CD4-positive, alpha-beta memory T cell (primary cell): Measurements from ENCODE around the gene P3H1. TPM values are rescaled to one million over a fixed set of nuclear protein-coding genes. Genes with fewer than 3 reads are reported as not detected.
A peak's percentile ranks its signal among the peaks of the same experiment; 100 is the strongest.

ENCODE experiments used
- CTCF ChIA-PET: fragments of 350-600 bp; sonication (Branson Sonifier 250); formaldehyde crosslinking; loops from one replicate; lab custom pipeline; 2021; ENCODE audit warnings: inconsistent platforms; ENCODE audit not compliant: partially characterized antibody; lab: Charles Lee
- POLR2A ChIA-PET: fragments of 350-600 bp; sonication (Branson Sonifier 250); formaldehyde crosslinking; loops from one replicate; lab custom pipeline; 2021; ENCODE audit not compliant: partially characterized antibody; lab: Charles Lee
- DNase-seq, 5 donors: peaks; one replicate each; pipeline versions ENCODE4 v3.0.0 to v3.0.0-alpha.2; 2020 to 2022; ENCODE audit warnings: mixed read lengths in 1 of 5
- H3K27ac ChIP-seq: one replicate; pipeline ENCODE4 v1.7.0; 2013; ENCODE audit warnings: low read depth, low read length
- H3K27me3 ChIP-seq: 2 replicates; pipeline ENCODE4 v1.7.0; 2013; ENCODE audit warnings: mild to moderate bottlenecking, low read length, moderate library complexity; ENCODE audit not compliant: insufficient read depth
- H3K36me3 ChIP-seq: 2 replicates; pipeline ENCODE4 v1.7.0; 2013; ENCODE audit warnings: mild to moderate bottlenecking, low read length, moderate library complexity; ENCODE audit not compliant: insufficient read depth
- H3K4me1 ChIP-seq: 2 replicates; pipeline ENCODE4 v1.7.0; 2013; ENCODE audit warnings: mild to moderate bottlenecking, low read length, moderate library complexity; ENCODE audit not compliant: insufficient read depth
- H3K4me3 ChIP-seq, 2 donors: one replicate each; pipeline ENCODE4 v1.7.0; 2013; ENCODE audit warnings: low read length in 2 of 2, mild to moderate bottlenecking in 1 of 2
- H3K9me3 ChIP-seq, 2 donors: one replicate each; pipeline ENCODE4 v1.7.0; 2013; ENCODE audit warnings: low read length in 2 of 2, control low read depth in 1 of 2; ENCODE audit not compliant: control insufficient read depth in 1 of 2
- H3K27ac Mint-ChIP-seq, 7 donors: one replicate each; pipeline ENCODE4 v1.8.0; 2020 to 2021; ENCODE audit warnings: mixed read lengths in 7 of 7, mild to moderate bottlenecking in 6 of 7, inconsistent platforms in 3 of 7, moderate library complexity in 3 of 7
- H3K27me3 Mint-ChIP-seq, 2 donors: one replicate each; pipeline ENCODE4 v1.8.0; 2020 to 2021; ENCODE audit warnings: mixed read lengths in 2 of 2
- H3K36me3 Mint-ChIP-seq, 2 donors: one replicate each; pipeline ENCODE4 v1.8.0; 2020 to 2021; ENCODE audit warnings: mixed read lengths in 2 of 2, inconsistent platforms in 1 of 2, mild to moderate bottlenecking in 1 of 2
- H3K4me1 Mint-ChIP-seq, 4 donors: one replicate each; pipeline ENCODE4 v1.8.0; 2020 to 2021; ENCODE audit warnings: mixed read lengths in 4 of 4, mild to moderate bottlenecking in 1 of 4
- H3K4me3 Mint-ChIP-seq, 8 donors: one replicate each; pipeline ENCODE4 v1.8.0; 2020 to 2021; ENCODE audit warnings: mixed read lengths in 8 of 8, mild to moderate bottlenecking in 7 of 8, moderate library complexity in 6 of 8, inconsistent platforms in 3 of 8
- H3K9me3 Mint-ChIP-seq, 8 donors: one replicate each; pipeline ENCODE4 v1.8.0; 2020 to 2021; ENCODE audit warnings: mixed read lengths in 8 of 8, mild to moderate bottlenecking in 5 of 8, inconsistent platforms in 3 of 8, moderate library complexity in 1 of 8
- intact Hi-C: fragments of 100-400 bp; cut with micrococcal nuclease; formaldehyde crosslinking; loops from one replicate; pipeline ENCODE4 v1.15.1; 2023
- polyA plus RNA-seq, 2 donors: library from polyadenylated mRNA; unstranded; fragments of 300-500 nt; fragmentation: Illumina TruSeq; gene quantifications; one replicate each; pipeline ENCODE4 v1.2.3, GENCODE V29; 2021
- total RNA-seq, 2 experiments: library from RNA; stranded (reverse); gene quantifications; one replicate each; pipeline ENCODE4 v1.2.3, GENCODE V29; 2021

P3H1 gene
- total and polyA plus RNA-seq, 4 experiments from 2014 or later: 7.5 to 56.6 (median 33.9) TPM

DNA sequence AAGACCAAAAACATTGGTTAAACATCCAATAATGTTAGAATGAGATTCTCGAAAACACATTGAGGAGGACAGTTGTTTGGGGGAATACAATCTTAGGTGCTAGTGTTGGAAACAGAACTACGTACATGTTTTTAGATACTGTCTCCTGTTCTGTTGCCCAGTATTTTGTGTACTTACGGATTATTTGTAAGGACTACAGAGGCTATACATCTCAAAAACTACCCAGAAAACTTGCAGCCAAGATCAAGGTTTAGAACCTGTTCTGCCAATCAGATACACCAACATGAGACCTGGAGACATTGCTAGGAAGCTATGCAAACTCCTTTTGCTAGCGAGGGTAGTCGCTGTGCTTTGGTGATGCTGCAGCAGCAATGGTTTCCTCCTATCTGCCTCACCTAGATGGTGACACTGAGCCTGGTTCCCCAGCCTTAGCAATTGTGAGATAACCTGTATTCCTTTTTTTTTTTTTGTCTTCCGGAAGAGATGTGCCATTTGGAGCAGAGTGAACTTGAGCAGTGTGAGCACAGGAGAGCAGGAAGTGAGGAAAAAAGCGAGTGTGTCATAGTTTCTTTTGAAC lies 62.9 kb downstream of the P3H1 start:
- no peaks in the 10 kb centered on the region for H3K4me1 ChIP-seq
- H3K9me3 Mint-ChIP-seq: no peaks in the 10 kb centered on the region
- H3K27ac ChIP-seq: no peak overlapping the region
- no peaks in the 10 kb centered on the region for H3K9me3 ChIP-seq
- DNase-seq: no peak
- H3K4me3 ChIP-seq: no peak overlapping the region
- H3K4me3 Mint-ChIP-seq: no peak overlapping the region
- intact Hi-C loops: no loop called here
- H3K4me1 Mint-ChIP-seq: no peaks in the 10 kb centered on the region
- peaks cover 73 to 80% of the 10 kb centered on the region in 2 donors for H3K36me3 Mint-ChIP-seq
- no peaks in the 10 kb centered on the region for H3K27me3 ChIP-seq
- ChIA-PET POLR2A (no interaction called here), CTCF (no interaction called here)
- H3K27me3 Mint-ChIP-seq: no peaks in the 10 kb centered on the region
- peak overlapping the region in 3 of 7 donors; percentile 15 to 65 (median 57) for H3K27ac Mint-ChIP-seq
- peaks cover 45% of the 10 kb centered on the region for H3K36me3 ChIP-seq

DNA sequence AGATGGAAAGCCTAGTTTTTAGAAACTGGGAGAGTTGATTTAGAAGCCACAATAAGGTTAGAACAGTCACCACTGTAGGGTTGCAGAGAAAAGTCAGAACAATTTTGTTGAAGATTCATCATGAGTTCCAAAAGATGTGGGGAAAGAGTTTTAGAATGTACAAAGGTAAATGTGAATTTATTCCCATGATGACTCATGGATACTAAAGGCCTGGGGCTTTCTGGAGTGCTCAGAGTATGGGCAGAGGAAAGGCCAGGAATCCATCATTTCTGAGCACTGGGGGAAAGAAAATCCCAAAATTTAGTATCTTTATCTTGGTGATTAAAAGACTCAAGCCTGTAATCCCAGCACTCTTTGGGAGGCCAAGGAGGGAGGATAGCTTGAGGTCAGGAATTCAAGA lies 66.8 kb downstream of the P3H1 start:
- intact Hi-C loops: no loop called here
- no peak for DNase-seq
- H3K4me3 Mint-ChIP-seq: peak overlapping the region in 1 of 8 donors; percentile 45
- POLR2A ChIA-PET: no interaction called here
- Histone ChIP-seq H3K4me1 (no peaks in the 10 kb centered on the region), H3K4me3 (no peak overlapping the region), H3K9me3 (no peaks in the 10 kb centered on the region), H3K27me3 (no peaks in the 10 kb centered on the region), H3K27ac (no peak overlapping the region), H3K36me3 (peaks cover 84% of the 10 kb centered on the region)
- peaks cover 2 to 12% (median 4%) of the 10 kb centered on the region in 4 donors for H3K4me1 Mint-ChIP-seq
- no peaks in the 10 kb centered on the region for H3K27me3 Mint-ChIP-seq
- CTCF ChIA-PET: no interaction called here
- H3K36me3 Mint-ChIP-seq: peaks cover 80 to 93% of the 10 kb centered on the region in 2 donors
- peak overlapping the region in 2 of 7 donors; percentile 20 to 41 for H3K27ac Mint-ChIP-seq
- H3K9me3 Mint-ChIP-seq: no peaks in the 10 kb centered on the region

GRCh38 chr1:42698081-42698813 lies 68.6 kb downstream of the P3H1 start:
- peaks cover 6% of the 10 kb centered on the region for H3K4me1 ChIP-seq
- intact Hi-C loops: no loop called here
- DNase-seq: no peak
- H3K4me1 Mint-ChIP-seq: peaks cover 9 to 25% (median 16%) of the 10 kb centered on the region in 4 donors
- H3K27me3 Mint-ChIP-seq: no peaks in the 10 kb centered on the region
- H3K36me3 ChIP-seq: peaks cover 81% of the 10 kb centered on the region
- H3K27ac Mint-ChIP-seq: peak overlapping the region in 1 of 7 donors; percentile 4
- H3K9me3 ChIP-seq: no peaks in the 10 kb centered on the region
- POLR2A ChIA-PET: interaction anchor here (2.3 kb wide), 1 partner anchor 15 kb away, joined by 10 read pairs; no protein-coding TSS in a partner anchor
- no peak overlapping the region for H3K4me3 Mint-ChIP-seq
- H3K27me3 ChIP-seq: no peaks in the 10 kb centered on the region
- H3K4me3 ChIP-seq: no peak overlapping the region
- no peaks in the 10 kb centered on the region for H3K9me3 Mint-ChIP-seq
- H3K27ac ChIP-seq: no peak overlapping the region
- H3K36me3 Mint-ChIP-seq: peaks cover 72 to 95% of the 10 kb centered on the region in 2 donors
- CTCF ChIA-PET: interaction anchor here (1.1 kb wide), 1 partner anchor 15 kb away, joined by 3 read pairs; no protein-coding TSS in a partner anchor

Other genes starting within 250 kb of the P3H1 start
- gene PPIH, start 108.6 kb downstream of the P3H1 start, total RNA-seq: 10 to 100 TPM; 40.5 to 42.9 TPM
- 10 to 100 TPM; 65.8 to 74.4 TPM for gene PPIH, start 108.6 kb downstream of the P3H1 start, polyA plus RNA-seq
- 100 to 1,000 TPM; 328 TPM for gene YBX1, start 84.6 kb downstream of the P3H1 start, total RNA-seq
- 100 to 1,000 TPM in 1 of 2 donors, 10 to 100 TPM in 1; 69.9 to 107 TPM for gene YBX1, start 84.6 kb downstream of the P3H1 start, polyA plus RNA-seq
- gene CLDN19, start 26.8 kb downstream of the P3H1 start, total RNA-seq: not detected
- gene CLDN19, start 26.8 kb downstream of the P3H1 start, polyA plus RNA-seq: not detected
- 10 to 100 TPM; 20.6 to 20.9 TPM for gene C1orf50, start 221 bp upstream of the P3H1 start, total RNA-seq
- gene C1orf50, start 221 bp upstream of the P3H1 start, polyA plus RNA-seq: 1 to 10 TPM; 2.5 to 8.6 TPM
- under 1 TPM; 0.35 to 0.36 TPM for gene TMEM269, start 18.0 kb upstream of the P3H1 start, total RNA-seq
- gene TMEM269, start 18.0 kb upstream of the P3H1 start, polyA plus RNA-seq: not detected
- gene ERMAP, start 50.1 kb upstream of the P3H1 start, total RNA-seq: 1 to 10 TPM; 6.5 to 8.6 TPM
- gene ERMAP, start 50.1 kb upstream of the P3H1 start, polyA plus RNA-seq: 1 to 10 TPM; 2.0 to 4.1 TPM
- 10 to 100 TPM; 20.4 to 23.5 TPM for gene SVBP, start 50.4 kb upstream of the P3H1 start, total RNA-seq
- gene SVBP, start 50.4 kb upstream of the P3H1 start, polyA plus RNA-seq: 10 to 100 TPM; 38.6 to 48.0 TPM
- gene ZNF691, start 79.6 kb upstream of the P3H1 start, total RNA-seq: 10 to 100 TPM; 17.3 to 18.8 TPM
- gene ZNF691, start 79.6 kb upstream of the P3H1 start, polyA plus RNA-seq: 1 to 10 TPM; 8.6 to 10.0 TPM
- gene SLC2A1, start 191.8 kb upstream of the P3H1 start, total RNA-seq: 10 to 100 TPM; 57.5 to 58.4 TPM
- 10 to 100 TPM; 22.7 to 29.9 TPM for gene SLC2A1, start 191.8 kb upstream of the P3H1 start, polyA plus RNA-seq